B cell (primary cell): ENCODE measurements around the gene RSPO4.

ENCODE experiments used
- CTCF ChIP-seq: fragments of 200-600 bp; IDR thresholded peaks from one replicate; pipeline ENCODE4 v1.8.0; 2022; ENCODE audit warnings: antibody characterized with exemption, mild to moderate bottlenecking
- EZH2 ChIP-seq: IDR thresholded peaks from 2 replicates; pipeline ENCODE4 v1.6.1; 2012; ENCODE audit warnings: borderline replicate concordance, low read depth, mild to moderate bottlenecking, moderate library complexity, low read length; ENCODE audit not compliant: insufficient read depth, poor library complexity, severe bottlenecking

- no peak for TF ChIP-seq CTCF
- no peak for TF ChIP-seq EZH2
Measured at GRCh38 chr20:969868-970267, 32.2 kb downstream of the RSPO4 start.
